Vagina (tissue), 2 donors: Measurements from ENCODE around the gene WDR70. TPM values are rescaled to one million over a fixed set of nuclear protein-coding genes. Genes with fewer than 3 reads are reported as not detected.
A peak's percentile ranks its signal among the peaks of the same experiment; 100 is the strongest.
"Not testable (repeated sequence)": the region's sequence is repeated elsewhere in the genome, so short reads cannot be mapped to it uniquely, and the experiment has no call there.

ENCODE experiments used
- DNase-seq, 2 donors: peaks; one replicate each; pipeline ENCODE4 v3.0.0-alpha.2; 2017; ENCODE audit errors: extremely low spot score in 2 of 2
- H3K27ac ChIP-seq: fragments of 200-600 bp; sonication (generic); one replicate; pipeline ENCODE4 v1.5.1; 2019
- H3K27me3 ChIP-seq: fragments of 200-600 bp; sonication (generic); one replicate; pipeline ENCODE4 v1.5.1; 2019
- H3K36me3 ChIP-seq, 2 donors: fragments of 200-600 bp; sonication (generic); one replicate each; pipeline ENCODE4 v1.5.1; 2017 to 2019
- H3K4me1 ChIP-seq: fragments of 200-600 bp; sonication (generic); one replicate; pipeline ENCODE4 v1.5.1; 2019
- H3K4me3 ChIP-seq, 2 donors: fragments of 200-600 bp; sonication (generic); 1 replicate in 1 of 2; 2 replicates in 1 of 2; pipeline ENCODE4 v1.5.1; 2016 to 2019
- H3K9me3 ChIP-seq: fragments of 200-600 bp; sonication (generic); one replicate; pipeline ENCODE4 v1.5.1; 2019
- CTCF ChIP-seq, 3 experiments: fragments of 450-650 bp in 2 of 3; fragments of 200-600 bp in 1 of 3; sonication (generic) in 1 of 3; IDR thresholded peaks; one replicate each; pipeline ENCODE4 v1.5.1; 2017 to 2019; ENCODE audit warnings: antibody characterized with exemption in 3 of 3, mild to moderate bottlenecking in 2 of 3, moderate library complexity in 2 of 3
- POLR2A ChIP-seq, 2 donors: fragments of 450-650 bp; IDR thresholded peaks; one replicate each; pipeline ENCODE4 v1.6.1; 2017; ENCODE audit warnings: antibody characterized with exemption in 2 of 2, mild to moderate bottlenecking in 2 of 2, moderate library complexity in 2 of 2
- POLR2AphosphoS5 ChIP-seq, 2 donors: sonication (generic); formaldehyde crosslinking; IDR thresholded peaks; one replicate each; pipeline ENCODE4 v1.9.0; 2017; ENCODE audit warnings: antibody characterized with exemption in 2 of 2, mild to moderate bottlenecking in 2 of 2, low read depth in 1 of 2; ENCODE audit not compliant: insufficient read depth in 1 of 2
- intact Hi-C: fragments of 100-400 bp; cut with DNase I; formaldehyde crosslinking; loops from one replicate; pipeline ENCODE4 v1.15.1; 2023
- total RNA-seq: library from RNA; depleted of rRNA; stranded (reverse); fragments of >200 nt; gene quantifications from one replicate; pipeline ENCODE4 v1.2.3, GENCODE V29; 2016

The WDR70 gene
- total RNA-seq, 1 donor from 2014 or later: 31.4 TPM

GRCh38 chr5:37667846-37668245 is 288.7 kb downstream of the WDR70 start:
- no peak for DNase-seq
- TF ChIP-seq POLR2AphosphoS5 (IDR thresholded peaks at IDR 0.05; ENCODE audit: insufficient read depth in 1 of 2, low read depth in 1 of 2) (no peak), CTCF (IDR thresholded peaks at IDR 0.05) (no peak), POLR2A (IDR thresholded peaks at IDR 0.05) (no peak)
- Histone ChIP-seq H3K4me1 (no peaks in the 10 kb centered on the region), H3K36me3 (no peaks in the 10 kb centered on the region), H3K27me3 (no peaks in the 10 kb centered on the region), H3K4me3 (no peak overlapping the region), H3K9me3 (no peaks in the 10 kb centered on the region), H3K27ac (no peak overlapping the region)
- intact Hi-C loops: no loop called here

- H3K9me3 ChIP-seq: no peaks in the 10 kb centered on the region
- TF ChIP-seq POLR2A (IDR thresholded peaks at IDR 0.05) (no peak), CTCF (IDR thresholded peaks at IDR 0.05) (no peak), POLR2AphosphoS5 (IDR thresholded peaks at IDR 0.05; ENCODE audit: insufficient read depth in 1 of 2, low read depth in 1 of 2) (peak in 1 of 2 donors; percentile 58)
- H3K4me3 ChIP-seq: no peak overlapping the region
- no peaks in the 10 kb centered on the region for H3K4me1 ChIP-seq
- H3K27me3 ChIP-seq: no peaks in the 10 kb centered on the region
- DNase-seq: no peak
- no peaks in the 10 kb centered on the region for H3K36me3 ChIP-seq
- intact Hi-C loops: no loop called here
- no peak overlapping the region for H3K27ac ChIP-seq
Observed at GRCh38 chr5:37668524-37669047, 289.5 kb downstream of the WDR70 start.

DNA sequence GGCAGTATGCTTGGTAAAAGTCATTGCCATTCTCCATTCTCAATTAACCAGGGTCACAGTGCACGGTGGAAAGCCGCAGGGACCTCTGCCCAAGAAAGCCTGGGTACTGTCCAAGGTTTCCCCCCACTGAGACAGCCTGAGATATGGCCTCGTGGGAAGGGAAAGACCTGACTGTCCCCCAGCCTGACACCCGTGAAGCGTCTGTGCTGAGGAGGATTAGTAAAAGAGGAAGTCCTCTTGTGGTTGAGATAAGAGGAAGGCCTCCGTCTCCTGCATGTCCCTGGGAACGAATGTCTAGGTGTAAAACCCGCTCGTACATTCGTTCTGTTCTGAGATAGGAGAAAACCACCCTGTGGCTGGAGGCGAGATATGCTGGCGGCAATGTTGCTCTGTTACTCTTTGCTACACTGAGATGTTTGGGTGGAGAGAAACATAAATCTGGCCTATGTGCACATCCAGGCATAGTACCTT is 293.0 kb downstream of the WDR70 start:
- H3K27me3 ChIP-seq, H3K27ac ChIP-seq, DNase-seq, H3K9me3 ChIP-seq, H3K4me1 ChIP-seq, H3K4me3 ChIP-seq, intact Hi-C loops, H3K36me3 ChIP-seq: not testable (repeated sequence)

- H3K27me3 ChIP-seq, H3K4me3 ChIP-seq, H3K4me1 ChIP-seq, DNase-seq, H3K36me3 ChIP-seq, H3K27ac ChIP-seq, H3K9me3 ChIP-seq, intact Hi-C loops: not testable (repeated sequence)
Observed at GRCh38 chr5:37674361-37674760, 295.2 kb downstream of the WDR70 start.

- H3K27ac ChIP-seq, intact Hi-C loops, H3K36me3 ChIP-seq, DNase-seq, H3K9me3 ChIP-seq, H3K4me1 ChIP-seq, H3K27me3 ChIP-seq, H3K4me3 ChIP-seq: not testable (repeated sequence)
Observed at GRCh38 chr5:37679326-37679725, 300.2 kb downstream of the WDR70 start.

DNA sequence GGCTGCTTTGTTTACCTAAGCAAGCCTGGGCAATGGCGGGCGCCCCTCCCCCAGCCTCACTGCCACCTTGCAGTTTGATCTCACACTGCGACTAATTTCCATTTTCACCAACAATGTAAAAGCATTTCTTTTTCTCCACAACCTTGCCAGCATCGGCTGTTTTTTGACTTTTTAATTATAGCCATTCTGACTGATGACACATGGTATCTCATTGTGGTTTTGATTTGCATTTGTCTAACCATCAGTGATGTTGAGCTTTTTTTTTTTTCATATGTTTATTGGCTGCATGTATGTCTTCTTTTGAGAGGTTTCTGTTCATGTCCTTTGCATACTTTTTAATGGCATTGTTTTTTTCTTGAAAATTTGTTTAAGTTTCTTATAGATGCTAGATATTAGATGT is 300.8 kb downstream of the WDR70 start:
- intact Hi-C loops, H3K27me3 ChIP-seq, H3K4me3 ChIP-seq, H3K36me3 ChIP-seq, H3K9me3 ChIP-seq, H3K27ac ChIP-seq, DNase-seq, H3K4me1 ChIP-seq: not testable (repeated sequence)

DNA sequence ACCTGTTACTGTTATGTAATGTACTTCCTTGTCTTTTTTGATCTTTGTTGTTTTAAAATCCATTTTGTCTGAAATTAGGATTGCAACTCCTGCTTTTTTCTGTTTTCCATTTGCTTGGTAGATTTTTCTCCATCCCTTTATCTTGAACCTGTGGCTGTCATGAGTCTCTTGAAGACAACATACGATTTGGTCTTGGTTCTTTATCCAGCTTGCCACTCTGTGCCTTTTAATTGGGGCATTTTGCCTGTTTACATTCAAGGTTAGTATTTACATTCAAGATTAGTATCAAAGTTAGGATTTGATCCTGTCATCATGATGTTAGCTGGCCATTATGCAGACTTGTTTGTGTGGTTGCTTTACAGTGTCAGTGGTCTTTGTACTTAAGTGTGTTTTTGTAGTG is 304.0 kb downstream of the WDR70 start:
- DNase-seq: no peak
- Histone ChIP-seq H3K9me3 (no peaks in the 10 kb centered on the region), H3K27ac (no peak overlapping the region), H3K27me3 (no peaks in the 10 kb centered on the region), H3K4me3 (no peak overlapping the region), H3K36me3 (no peaks in the 10 kb centered on the region), H3K4me1 (no peaks in the 10 kb centered on the region)
- intact Hi-C loops: no loop called here
- TF ChIP-seq CTCF (IDR thresholded peaks at IDR 0.05) (no peak), POLR2A (IDR thresholded peaks at IDR 0.05) (no peak), POLR2AphosphoS5 (IDR thresholded peaks at IDR 0.05; ENCODE audit: insufficient read depth in 1 of 2, low read depth in 1 of 2) (no peak)
